B cell (primary cell): ENCODE data around the gene DOCK4.

ENCODE experiments used
- CTCF ChIP-seq: fragments of 200-600 bp; IDR thresholded peaks from one replicate; pipeline ENCODE4 v1.8.0; 2022; ENCODE audit warnings: antibody characterized with exemption, mild to moderate bottlenecking
- EZH2 ChIP-seq: IDR thresholded peaks from 2 replicates; pipeline ENCODE4 v1.6.1; 2012; ENCODE audit warnings: borderline replicate concordance, low read depth, mild to moderate bottlenecking, moderate library complexity, low read length; ENCODE audit not compliant: insufficient read depth, poor library complexity, severe bottlenecking

- TF ChIP-seq CTCF, result no peak
- TF ChIP-seq EZH2, result no peak
Measured at GRCh38 chr7:112025556-112025955, 180.6 kb downstream of the DOCK4 start.
